ENCODE results near the gene PRPF19.

The PRPF19 gene

DNA sequence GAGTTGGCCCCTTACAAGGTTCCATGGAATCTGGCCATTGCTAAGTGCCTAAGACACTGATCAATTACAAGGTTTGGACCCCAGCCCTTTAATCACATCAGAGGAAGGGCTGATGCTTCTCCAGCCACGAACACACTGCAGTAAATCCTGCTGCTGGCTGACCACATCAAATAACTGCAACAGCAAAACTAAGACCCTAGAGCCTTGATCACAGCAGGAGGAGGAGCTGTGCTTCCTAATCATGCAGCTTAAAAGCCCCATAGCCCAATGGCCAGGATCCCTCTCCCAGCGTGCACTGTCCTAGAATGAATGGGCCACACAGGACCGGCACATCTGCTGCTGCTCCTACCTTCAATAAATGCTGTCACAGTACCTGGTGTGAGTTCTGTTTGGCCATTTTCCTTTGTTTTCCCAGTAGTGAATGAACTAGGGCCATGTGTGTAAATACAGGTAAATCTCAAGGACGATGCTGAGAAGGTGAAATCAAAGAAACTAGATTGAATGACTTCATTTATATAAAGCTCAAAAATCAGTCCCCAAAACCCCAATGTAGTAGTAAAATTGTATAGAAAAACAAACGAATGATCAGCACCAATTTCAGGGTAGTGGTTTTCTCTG is 26.3 kb downstream of the PRPF19 start:
- no peaks in the 10 kb centered on the region for H3K27me3 ChIP-seq (ENCODE audit: insufficient read depth, low read length, poor library complexity, severe bottlenecking)
- no peaks in the 10 kb centered on the region for H4K20me1 ChIP-seq (ENCODE audit: insufficient read depth, low read length, poor library complexity, severe bottlenecking)
- H2AFZ ChIP-seq (ENCODE audit: low read length): no peak overlapping the region
- no peaks in the 10 kb centered on the region for H3K36me3 ChIP-seq (ENCODE audit: insufficient read depth, low read length)
- peaks cover 42% of the 10 kb centered on the region for H3K4me1 ChIP-seq (ENCODE audit: insufficient read depth, low read length, poor library complexity, severe bottlenecking)
- TF ChIP-seq CTCF (conservative IDR thresholded peaks at IDR 0.05; ENCODE audit: low read length) (no peak), EZH2phosphoT487 (IDR thresholded peaks at IDR 0.05; ENCODE audit: borderline replicate concordance) (no peak)
- H3K4me2 ChIP-seq (ENCODE audit: low read depth, low read length, poor library complexity, severe bottlenecking): peak overlapping the region; percentile 52
- no peaks in the 10 kb centered on the region for H3K9me2 ChIP-seq (replicated peaks; ENCODE audit: low read depth, low read length)
- H3K4me3 ChIP-seq (ENCODE audit: low read length, poor library complexity, severe bottlenecking): peak overlapping the region; percentile 23
- no peak overlapping the region for H3K9ac ChIP-seq (ENCODE audit: low read depth, low read length, poor library complexity, severe bottlenecking)
- no peaks in the 10 kb centered on the region for H3F3A ChIP-seq (ENCODE audit: low read depth)
- no peaks in the 10 kb centered on the region for H3K9me3 ChIP-seq (ENCODE audit: insufficient read depth, low read depth, low read length)
- no peaks in the 10 kb centered on the region for H3K79me2 ChIP-seq (ENCODE audit: insufficient read depth, low read length)

- H2AFZ ChIP-seq (ENCODE audit: low read length): no peak overlapping the region
- no peaks in the 10 kb centered on the region for H3F3A ChIP-seq (ENCODE audit: low read depth)
- no peak overlapping the region for H3K9ac ChIP-seq (ENCODE audit: low read depth, low read length, poor library complexity, severe bottlenecking)
- H4K20me1 ChIP-seq (ENCODE audit: insufficient read depth, low read length, poor library complexity, severe bottlenecking): no peaks in the 10 kb centered on the region
- H3K27me3 ChIP-seq (ENCODE audit: insufficient read depth, low read length, poor library complexity, severe bottlenecking): no peaks in the 10 kb centered on the region
- H3K4me2 ChIP-seq (ENCODE audit: low read depth, low read length, poor library complexity, severe bottlenecking): no peak overlapping the region
- H3K79me2 ChIP-seq (ENCODE audit: insufficient read depth, low read length): no peaks in the 10 kb centered on the region
- H3K4me3 ChIP-seq (ENCODE audit: low read length, poor library complexity, severe bottlenecking): no peak overlapping the region
- no peak for TF ChIP-seq EZH2phosphoT487 (IDR thresholded peaks at IDR 0.05; ENCODE audit: borderline replicate concordance)
- no peak for TF ChIP-seq CTCF (conservative IDR thresholded peaks at IDR 0.05; ENCODE audit: low read length)
- H3K9me2 ChIP-seq (replicated peaks; ENCODE audit: low read depth, low read length): no peaks in the 10 kb centered on the region
- H3K4me1 ChIP-seq (ENCODE audit: insufficient read depth, low read length, poor library complexity, severe bottlenecking): peaks cover 42% of the 10 kb centered on the region
- H3K9me3 ChIP-seq (ENCODE audit: insufficient read depth, low read depth, low read length): no peaks in the 10 kb centered on the region
- H3K36me3 ChIP-seq (ENCODE audit: insufficient read depth, low read length): no peaks in the 10 kb centered on the region
These were observed 27.3 kb downstream of the PRPF19 start for GRCh38 chr11:60879104-60879503.

GRCh38 chr11:60878245-60879101 is 27.9 kb downstream of the PRPF19 start:
- no peak overlapping the region for H3K4me3 ChIP-seq (ENCODE audit: low read length, poor library complexity, severe bottlenecking)
- H3K9me3 ChIP-seq (ENCODE audit: insufficient read depth, low read depth, low read length): no peaks in the 10 kb centered on the region
- no peak overlapping the region for H3K4me2 ChIP-seq (ENCODE audit: low read depth, low read length, poor library complexity, severe bottlenecking)
- no peak overlapping the region for H2AFZ ChIP-seq (ENCODE audit: low read length)
- H3K9ac ChIP-seq (ENCODE audit: low read depth, low read length, poor library complexity, severe bottlenecking): no peak overlapping the region
- no peaks in the 10 kb centered on the region for H3K79me2 ChIP-seq (ENCODE audit: insufficient read depth, low read length)
- no peaks in the 10 kb centered on the region for H3K27me3 ChIP-seq (ENCODE audit: insufficient read depth, low read length, poor library complexity, severe bottlenecking)
- TF ChIP-seq EZH2phosphoT487 (IDR thresholded peaks at IDR 0.05; ENCODE audit: borderline replicate concordance) (no peak), CTCF (conservative IDR thresholded peaks at IDR 0.05; ENCODE audit: low read length) (no peak)
- H3K36me3 ChIP-seq (ENCODE audit: insufficient read depth, low read length): no peaks in the 10 kb centered on the region
- H3K9me2 ChIP-seq (replicated peaks; ENCODE audit: low read depth, low read length): no peaks in the 10 kb centered on the region
- H3K4me1 ChIP-seq (ENCODE audit: insufficient read depth, low read length, poor library complexity, severe bottlenecking): peaks cover 47% of the 10 kb centered on the region
- H3F3A ChIP-seq (ENCODE audit: low read depth): no peaks in the 10 kb centered on the region
- H4K20me1 ChIP-seq (ENCODE audit: insufficient read depth, low read length, poor library complexity, severe bottlenecking): no peaks in the 10 kb centered on the region
